BJ (cell line): ENCODE results near the gene PIP5K1B. TPM values are rescaled to one million over a fixed set of nuclear protein-coding genes. Genes with fewer than 3 reads are reported as not detected.

Experiments used
- CTCF ChIA-PET: fragments of 350-600 bp; formaldehyde crosslinking; extraction: SDS; loops from one replicate; lab custom pipeline; 2021; ENCODE audit warnings: antibody characterized with exemption, inconsistent platforms; lab: Yijun Ruan, JAX
- POLR2A ChIA-PET: fragments of 300-600 bp; sonication (Branson Sonifier 250); formaldehyde crosslinking; extraction: SDS; loops from one replicate; lab custom pipeline; 2021; ENCODE audit warnings: antibody characterized with exemption; lab: Charles Lee
- DNase-seq: peaks from one replicate; pipeline ENCODE4 v3.0.0-alpha.2; 2011; ENCODE audit warnings: low read depth
- H3K27me3 ChIP-seq: 2 replicates; pipeline ENCODE4 v1.6.0; 2011; ENCODE audit warnings: low read length; ENCODE audit not compliant: control insufficient read depth, insufficient read depth
- H3K36me3 ChIP-seq: 2 replicates; pipeline ENCODE4 v1.5.1; 2011; ENCODE audit warnings: low read length; ENCODE audit not compliant: control insufficient read depth, insufficient read depth
- H3K4me3 ChIP-seq: 2 replicates; pipeline ENCODE4 v1.5.1; 2011; ENCODE audit warnings: low read depth, mild to moderate bottlenecking, control low read depth, low read length
- CTCF ChIP-seq: IDR thresholded peaks from 2 replicates; pipeline ENCODE4 v1.5.1; 2011; ENCODE audit warnings: low read depth, mild to moderate bottlenecking, control low read depth, inconsistent platforms, low read length, moderate library complexity; ENCODE audit not compliant: insufficient read depth
- polyA plus RNA-seq: library from polyadenylated mRNA; depleted of rRNA; stranded (reverse); fragments of >200 nt; gene quantifications from 2 replicates; pipeline ENCODE4 v1.2.3, GENCODE V29; 2011

Gene PIP5K1B
- polyA plus RNA-seq, 1 experiment, result not detected

- Histone ChIP-seq H3K27me3 (no peaks in the 10 kb centered on the region), H3K36me3 (no peaks in the 10 kb centered on the region), H3K4me3 (no peak overlapping the region)
- POLR2A ChIA-PET, result no interaction called here
- CTCF ChIA-PET, result no interaction called here
- no peak for DNase-seq
- TF ChIP-seq CTCF, result no peak
Observed at GRCh38 chr9:68672625-68673024, 32.4 kb upstream of the PIP5K1B start.

GRCh38 chr9:68678430-68678829 is 26.6 kb upstream of the PIP5K1B start:
- Histone ChIP-seq H3K4me3 (no peak overlapping the region), H3K36me3 (no peaks in the 10 kb centered on the region), H3K27me3 (no peaks in the 10 kb centered on the region)
- peak; percentile 29; the same call in 1 of the 2 replicates for TF ChIP-seq CTCF
- CTCF ChIA-PET, result no interaction called here
- POLR2A ChIA-PET, result no interaction called here
- DNase-seq, result no peak

- POLR2A ChIA-PET, result no interaction called here
- CTCF ChIA-PET, result no interaction called here
- no peaks in the 10 kb centered on the region for H3K36me3 ChIP-seq
- H3K27me3 ChIP-seq, result no peaks in the 10 kb centered on the region
- no peak overlapping the region for H3K4me3 ChIP-seq
- DNase-seq, result no peak
- no peak for TF ChIP-seq CTCF
Observed at GRCh38 chr9:68683433-68683832, 21.6 kb upstream of the PIP5K1B start.

- no peak for DNase-seq
- POLR2A ChIA-PET, result no interaction called here
- TF ChIP-seq CTCF, result no peak
- Histone ChIP-seq H3K27me3 (0 out of 2 replicates have a peak, but pooled peaks cover 1% of the 10 kb centered on the region), H3K36me3 (no peaks in the 10 kb centered on the region), H3K4me3 (no peak overlapping the region)
- CTCF ChIA-PET, result no interaction called here
Observed at GRCh38 chr9:68685213-68685612, 19.8 kb upstream of the PIP5K1B start.

GRCh38 chr9:68685770-68686169 is 19.3 kb upstream of the PIP5K1B start:
- 0 out of 2 replicates have a peak, but pooled peaks have one; percentile 17 for TF ChIP-seq CTCF
- Histone ChIP-seq H3K36me3 (no peaks in the 10 kb centered on the region), H3K27me3 (0 out of 2 replicates have a peak, but pooled peaks cover 1% of the 10 kb centered on the region), H3K4me3 (no peak overlapping the region)
- POLR2A ChIA-PET, result no interaction called here
- no peak for DNase-seq
- CTCF ChIA-PET, result interaction anchor here (0.6 kb wide), 1 partner anchor 349 kb away, joined by 3 read pairs; no protein-coding TSS in a partner anchor
